ENCODE measurements around the gene KIF2A.

KIF2A gene

GRCh38 chr5:62412549-62413329 lies 106.7 kb downstream of the KIF2A start, which contains the start of gene IPO11 (continued):
- TF ChIP-seq KLF8 (tag by site-specific recombination; IDR thresholded peaks at IDR 0.05) (peak; percentile 66; the same call in 1 of the 2 replicates), PRDM4 (tag by site-specific recombination; IDR thresholded peaks at IDR 0.05) (no peak), ZNF626 (tag by site-specific recombination; IDR thresholded peaks at IDR 0.05) (no peak), ZNF23 (tag by site-specific recombination; IDR thresholded peaks at IDR 0.05; ENCODE audit: borderline replicate concordance) (no peak), SCRT1 (tag by site-specific recombination; IDR thresholded peaks at IDR 0.05; ENCODE audit: borderline replicate concordance) (no peak), ZNF843 (tag by site-specific recombination; IDR thresholded peaks at IDR 0.05) (no peak; the same call in 1 of the 2 replicates), ZNF16 (tag by site-specific recombination; IDR thresholded peaks at IDR 0.05; ENCODE audit: low read depth) (no peak), ZNF10 (tag by site-specific recombination; IDR thresholded peaks at IDR 0.05) (peak; percentile 73), ZNF654 (tag by site-specific recombination; IDR thresholded peaks at IDR 0.05; ENCODE audit: low read depth) (no peak), GLI4 (tag by site-specific recombination; IDR thresholded peaks at IDR 0.05) (0 out of 2 replicates have a peak, but pooled peaks have one; percentile 39), PRDM2 (tag by site-specific recombination; IDR thresholded peaks at IDR 0.05; ENCODE audit: borderline replicate concordance) (no peak), ZXDB (tag by site-specific recombination; IDR thresholded peaks at IDR 0.05) (peak; percentile 77), ZNF473 (tag by site-specific recombination; IDR thresholded peaks at IDR 0.05) (no peak), ZNF324 (tag by site-specific recombination; IDR thresholded peaks at IDR 0.05) (0 out of 2 replicates have a peak, but pooled peaks have one; percentile 53), BCL11A (tag by site-specific recombination; IDR thresholded peaks at IDR 0.05; ENCODE audit: low read depth) (no peak), INSM2 (tag by site-specific recombination; IDR thresholded peaks at IDR 0.05) (peak; percentile 23; the same call in 1 of the 2 replicates), BCL11B (tag by site-specific recombination; IDR thresholded peaks at IDR 0.05; ENCODE audit: low read depth) (no peak), ZNF560 (tag by site-specific recombination; IDR thresholded peaks at IDR 0.05; ENCODE audit: borderline replicate concordance) (no peak), GLIS1 (tag by site-specific recombination; IDR thresholded peaks at IDR 0.05) (no peak), ZNF585B (tag by site-specific recombination; IDR thresholded peaks at IDR 0.05) (no peak), ZNF555 (tag by site-specific recombination; conservative IDR thresholded peaks at IDR 0.05) (no peak), ZNF837 (tag by site-specific recombination; IDR thresholded peaks at IDR 0.05) (no peak), ZNF404 (tag by site-specific recombination; IDR thresholded peaks at IDR 0.05) (no peak), ZBTB11 (tag by site-specific recombination; conservative IDR thresholded peaks at IDR 0.05; ENCODE audit: low read depth) (no peak)
- TF ChIP-seq, protein P1, sequence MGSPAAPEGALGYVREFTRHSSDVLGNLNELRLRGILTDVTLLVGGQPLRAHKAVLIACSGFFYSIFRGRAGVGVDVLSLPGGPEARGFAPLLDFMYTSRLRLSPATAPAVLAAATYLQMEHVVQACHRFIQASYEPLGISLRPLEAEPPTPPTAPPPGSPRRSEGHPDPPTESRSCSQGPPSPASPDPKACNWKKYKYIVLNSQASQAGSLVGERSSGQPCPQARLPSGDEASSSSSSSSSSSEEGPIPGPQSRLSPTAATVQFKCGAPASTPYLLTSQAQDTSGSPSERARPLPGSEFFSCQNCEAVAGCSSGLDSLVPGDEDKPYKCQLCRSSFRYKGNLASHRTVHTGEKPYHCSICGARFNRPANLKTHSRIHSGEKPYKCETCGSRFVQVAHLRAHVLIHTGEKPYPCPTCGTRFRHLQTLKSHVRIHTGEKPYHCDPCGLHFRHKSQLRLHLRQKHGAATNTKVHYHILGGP (tag by site-specific recombination; IDR thresholded peaks at IDR 0.05), result peak; percentile 99
